ENCODE data around the gene TNS4.

TNS4 gene

DNA sequence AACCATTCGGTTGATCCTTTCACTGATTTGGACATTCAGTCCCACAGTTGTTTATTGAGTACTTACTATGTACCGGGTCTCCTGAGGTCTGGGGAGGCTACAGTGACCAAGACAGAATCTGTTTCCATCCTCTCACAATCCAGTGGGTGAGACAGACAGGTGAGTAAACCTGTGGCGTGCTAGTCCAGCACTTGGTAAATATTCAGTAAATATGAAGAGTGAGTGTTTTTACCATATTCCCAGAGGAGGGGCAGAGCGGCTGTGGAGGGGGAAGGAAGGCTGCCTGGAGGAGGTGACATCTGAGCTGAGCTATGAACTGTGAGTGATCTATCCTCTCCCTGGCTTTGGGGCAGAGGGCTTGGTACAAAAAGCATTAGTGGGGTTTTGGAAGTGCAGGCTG, 32.5 kb upstream of the TNS4 start:
- Histone ChIP-seq H3K79me2 (ENCODE audit: low read length) (no peaks in the 10 kb centered on the region), H3K4me3 (ENCODE audit: low read length) (no peak overlapping the region), H3K9me3 (replicated peaks; ENCODE audit: insufficient read depth, low read length) (no peaks in the 10 kb centered on the region), H3K4me2 (ENCODE audit: low read depth, low read length) (no peak overlapping the region), H3F3A (ENCODE audit: insufficient read depth, low read length) (no peaks in the 10 kb centered on the region), H3K4me1 (ENCODE audit: low read length) (no peaks in the 10 kb centered on the region; the same call in none of the 2 replicates), H3K27me3 (replicated peaks; ENCODE audit: insufficient read depth, low read length) (peaks cover 21% of the 10 kb centered on the region), H4K20me1 (ENCODE audit: insufficient read depth, low read length) (no peaks in the 10 kb centered on the region), H3K27ac (ENCODE audit: low read length) (no peak overlapping the region), H3K36me3 (replicated peaks; ENCODE audit: insufficient read depth, low read length) (no peaks in the 10 kb centered on the region), H2AFZ (ENCODE audit: low read length) (no peak overlapping the region), H3K9me2 (replicated peaks; ENCODE audit: insufficient read depth, low read length) (no peaks in the 10 kb centered on the region), H3K9ac (ENCODE audit: low read length) (no peak overlapping the region)
- DNase-seq, result no peak
- no peak for TF ChIP-seq CTCF (IDR thresholded peaks at IDR 0.05; ENCODE audit: low read length)
- TF ChIP-seq EZH2phosphoT487 (IDR thresholded peaks at IDR 0.05; ENCODE audit: low read length), result no peak
- TF ChIP-seq EZH2 (optimal IDR thresholded peaks at IDR 0.05; ENCODE audit: low read depth, low read length), result no peak

- no peaks in the 10 kb centered on the region for H3K9me3 ChIP-seq (replicated peaks; ENCODE audit: insufficient read depth, low read length)
- no peak for TF ChIP-seq EZH2phosphoT487 (IDR thresholded peaks at IDR 0.05; ENCODE audit: low read length)
- TF ChIP-seq CTCF (IDR thresholded peaks at IDR 0.05; ENCODE audit: low read length), result no peak
- no peak for TF ChIP-seq EZH2 (optimal IDR thresholded peaks at IDR 0.05; ENCODE audit: low read depth, low read length)
- no peak overlapping the region for H2AFZ ChIP-seq (ENCODE audit: low read length)
- peaks cover 21% of the 10 kb centered on the region for H3K27me3 ChIP-seq (replicated peaks; ENCODE audit: insufficient read depth, low read length)
- no peak overlapping the region for H3K27ac ChIP-seq (ENCODE audit: low read length)
- no peak overlapping the region for H3K9ac ChIP-seq (ENCODE audit: low read length)
- H3K9me2 ChIP-seq (replicated peaks; ENCODE audit: insufficient read depth, low read length), result no peaks in the 10 kb centered on the region
- H3K79me2 ChIP-seq (ENCODE audit: low read length), result no peaks in the 10 kb centered on the region
- no peaks in the 10 kb centered on the region for H4K20me1 ChIP-seq (ENCODE audit: insufficient read depth, low read length)
- H3K36me3 ChIP-seq (replicated peaks; ENCODE audit: insufficient read depth, low read length), result no peaks in the 10 kb centered on the region
- no peak overlapping the region for H3K4me3 ChIP-seq (ENCODE audit: low read length)
- no peaks in the 10 kb centered on the region; the same call in none of the 2 replicates for H3K4me1 ChIP-seq (ENCODE audit: low read length)
- H3K4me2 ChIP-seq (ENCODE audit: low read depth, low read length), result peak overlapping the region; percentile 11; the same call in 1 of the 2 replicates
- H3F3A ChIP-seq (ENCODE audit: insufficient read depth, low read length), result no peaks in the 10 kb centered on the region
- DNase-seq, result no peak
Measured at GRCh38 chr17:40532520-40533253, 31.3 kb upstream of the TNS4 start.

DNA sequence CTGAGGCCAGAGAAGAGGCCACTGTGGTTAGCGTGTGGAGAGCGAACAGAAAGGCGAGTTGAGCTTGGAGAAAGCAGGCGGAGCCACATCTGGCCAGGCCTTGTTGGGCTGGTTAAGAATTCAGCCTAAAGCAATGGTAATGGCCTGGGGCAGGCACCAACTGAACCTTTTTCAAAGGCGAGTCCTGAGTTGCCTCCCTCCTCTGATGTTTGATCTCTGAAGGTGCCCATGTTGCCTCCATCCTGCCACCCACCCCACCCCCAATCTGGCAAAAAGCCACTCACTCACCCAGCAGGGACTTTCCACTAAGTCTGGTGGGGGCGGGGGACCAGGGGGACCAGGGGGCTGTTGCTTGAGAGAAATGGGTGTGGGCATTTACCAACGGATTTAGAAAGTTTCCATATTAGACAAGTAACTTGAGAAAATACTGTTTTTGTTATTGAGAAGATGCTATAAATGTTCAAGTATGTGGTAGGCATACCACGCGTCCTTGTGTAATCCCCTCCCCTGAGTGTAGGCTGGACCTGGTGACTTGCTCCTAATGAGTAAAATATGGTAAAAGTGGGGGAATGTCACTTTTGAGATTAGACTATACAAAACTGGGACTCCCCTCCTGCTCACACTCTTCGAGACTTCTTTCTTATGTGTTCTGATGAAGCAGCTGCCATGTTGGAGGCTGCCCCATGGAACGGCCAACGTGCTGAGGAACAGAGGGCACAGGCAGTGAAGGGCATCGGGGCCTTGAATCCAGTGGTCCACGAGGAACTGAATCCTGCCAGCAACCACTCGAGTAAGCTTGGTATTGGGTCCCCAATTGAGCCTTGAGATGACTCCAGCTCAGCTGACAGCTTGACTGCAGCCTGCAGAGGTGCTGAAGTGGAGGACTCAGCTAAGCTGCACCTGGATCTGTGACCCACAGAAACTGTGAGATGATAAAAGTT, 29.9 kb upstream of the TNS4 start:
- H3K79me2 ChIP-seq (ENCODE audit: low read length), result no peaks in the 10 kb centered on the region
- H2AFZ ChIP-seq (ENCODE audit: low read length), result no peak overlapping the region
- no peaks in the 10 kb centered on the region; the same call in none of the 2 replicates for H3K4me1 ChIP-seq (ENCODE audit: low read length)
- no peak for TF ChIP-seq CTCF (IDR thresholded peaks at IDR 0.05; ENCODE audit: low read length)
- TF ChIP-seq EZH2phosphoT487 (IDR thresholded peaks at IDR 0.05; ENCODE audit: low read length), result no peak
- TF ChIP-seq EZH2 (optimal IDR thresholded peaks at IDR 0.05; ENCODE audit: low read depth, low read length), result no peak
- H3K27ac ChIP-seq (ENCODE audit: low read length), result no peak overlapping the region
- no peaks in the 10 kb centered on the region for H3K36me3 ChIP-seq (replicated peaks; ENCODE audit: insufficient read depth, low read length)
- no peaks in the 10 kb centered on the region for H3K9me3 ChIP-seq (replicated peaks; ENCODE audit: insufficient read depth, low read length)
- no peak overlapping the region for H3K4me2 ChIP-seq (ENCODE audit: low read depth, low read length)
- DNase-seq, result peak; percentile 34
- H3K9ac ChIP-seq (ENCODE audit: low read length), result no peak overlapping the region
- H3K4me3 ChIP-seq (ENCODE audit: low read length), result no peak overlapping the region
- peaks cover 17% of the 10 kb centered on the region for H3K27me3 ChIP-seq (replicated peaks; ENCODE audit: insufficient read depth, low read length)
- H3F3A ChIP-seq (ENCODE audit: insufficient read depth, low read length), result no peaks in the 10 kb centered on the region
- no peaks in the 10 kb centered on the region for H4K20me1 ChIP-seq (ENCODE audit: insufficient read depth, low read length)
- no peaks in the 10 kb centered on the region for H3K9me2 ChIP-seq (replicated peaks; ENCODE audit: insufficient read depth, low read length)
